PFSK-1 (cell line): ENCODE measurements around the gene TSSK6.

ENCODE experiments used
- FOXP2 ChIP-seq: optimal IDR thresholded peaks from 2 replicates; pipeline ENCODE3; 2011; ENCODE audit warnings: borderline replicate concordance, control low read depth, inconsistent platforms; ENCODE audit not compliant: insufficient read depth; ENCODE audit errors: extremely low read length, extremely low read depth
- POLR2AphosphoS5 ChIP-seq: IDR thresholded peaks from 2 replicates; pipeline ENCODE4 v1.6.1; 2012; ENCODE audit warnings: low read depth, mild to moderate bottlenecking, control low read depth, low read length, moderate library complexity
- SIN3A ChIP-seq: IDR thresholded peaks from 2 replicates; pipeline ENCODE4 v1.6.1; 2012; ENCODE audit warnings: mild to moderate bottlenecking, low read length, moderate library complexity, borderline replicate concordance; ENCODE audit not compliant: insufficient read depth
- TAF1 ChIP-seq: IDR thresholded peaks from 2 replicates; pipeline ENCODE4 v1.6.1; 2012; ENCODE audit warnings: low read length, control low read depth, borderline replicate concordance; ENCODE audit not compliant: insufficient read depth
- TF ChIP-seq, protein P1 (sequence below), 2 experiments: IDR thresholded peaks; 2 replicates each; pipeline versions ENCODE4 v1.6.1 to v1.8.0; 2011 to 2012; ENCODE audit warnings: low read depth in 2 of 2, low read length in 2 of 2, control low read depth in 1 of 2, inconsistent platforms in 1 of 2, mild to moderate bottlenecking in 1 of 2, moderate library complexity in 1 of 2; ENCODE audit not compliant: insufficient read depth in 1 of 2

TSSK6 gene

DNA sequence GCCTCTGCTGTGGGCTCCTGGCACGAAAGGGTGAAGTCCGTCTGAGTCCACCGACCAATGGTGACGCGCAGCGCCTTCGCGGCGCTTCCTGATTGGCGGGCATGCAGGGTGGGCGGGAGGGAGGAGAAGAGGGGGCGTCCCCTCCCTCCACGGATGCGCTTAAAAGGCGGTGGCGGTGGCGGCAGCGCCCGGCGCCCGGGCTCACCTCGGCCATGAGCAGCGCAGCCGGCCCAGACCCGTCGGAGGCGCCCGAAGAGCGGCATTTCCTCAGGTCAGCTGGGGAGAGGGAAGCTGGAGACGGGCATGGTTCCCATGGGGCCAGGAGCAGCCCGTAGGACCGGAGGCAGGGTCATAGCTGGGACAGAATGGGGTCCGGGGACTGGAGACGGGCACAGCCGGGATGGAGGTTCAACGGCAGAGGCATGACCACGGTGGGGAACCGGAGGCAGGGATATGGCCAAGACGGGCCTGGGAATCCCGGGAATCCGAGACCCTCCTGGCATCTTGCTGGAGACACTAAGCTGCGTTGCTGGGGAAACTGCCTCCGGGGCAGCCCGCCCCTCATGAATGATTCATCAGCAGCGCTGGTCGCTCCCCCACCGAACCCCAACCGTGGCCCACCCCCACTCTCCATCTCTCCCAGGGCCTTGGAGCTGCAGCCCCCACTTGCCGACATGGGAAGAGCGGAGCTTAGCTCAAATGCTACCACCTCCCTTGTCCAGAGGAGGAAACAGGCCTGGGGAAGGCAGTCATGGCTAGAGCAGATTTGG lies 13.6 kb upstream of the TSSK6 start, which contains the start of gene YJEFN3:
Gene YJEFN3, plus strand, starts transcription at position 191 of the 770 bp plus-strand sequence. Its CDS starts 22 bp downstream, at position 213.
- TF ChIP-seq TAF1 (no peak), FOXP2 (no peak), SIN3A (no peak), POLR2AphosphoS5 (no peak)
- TF ChIP-seq, protein P1, sequence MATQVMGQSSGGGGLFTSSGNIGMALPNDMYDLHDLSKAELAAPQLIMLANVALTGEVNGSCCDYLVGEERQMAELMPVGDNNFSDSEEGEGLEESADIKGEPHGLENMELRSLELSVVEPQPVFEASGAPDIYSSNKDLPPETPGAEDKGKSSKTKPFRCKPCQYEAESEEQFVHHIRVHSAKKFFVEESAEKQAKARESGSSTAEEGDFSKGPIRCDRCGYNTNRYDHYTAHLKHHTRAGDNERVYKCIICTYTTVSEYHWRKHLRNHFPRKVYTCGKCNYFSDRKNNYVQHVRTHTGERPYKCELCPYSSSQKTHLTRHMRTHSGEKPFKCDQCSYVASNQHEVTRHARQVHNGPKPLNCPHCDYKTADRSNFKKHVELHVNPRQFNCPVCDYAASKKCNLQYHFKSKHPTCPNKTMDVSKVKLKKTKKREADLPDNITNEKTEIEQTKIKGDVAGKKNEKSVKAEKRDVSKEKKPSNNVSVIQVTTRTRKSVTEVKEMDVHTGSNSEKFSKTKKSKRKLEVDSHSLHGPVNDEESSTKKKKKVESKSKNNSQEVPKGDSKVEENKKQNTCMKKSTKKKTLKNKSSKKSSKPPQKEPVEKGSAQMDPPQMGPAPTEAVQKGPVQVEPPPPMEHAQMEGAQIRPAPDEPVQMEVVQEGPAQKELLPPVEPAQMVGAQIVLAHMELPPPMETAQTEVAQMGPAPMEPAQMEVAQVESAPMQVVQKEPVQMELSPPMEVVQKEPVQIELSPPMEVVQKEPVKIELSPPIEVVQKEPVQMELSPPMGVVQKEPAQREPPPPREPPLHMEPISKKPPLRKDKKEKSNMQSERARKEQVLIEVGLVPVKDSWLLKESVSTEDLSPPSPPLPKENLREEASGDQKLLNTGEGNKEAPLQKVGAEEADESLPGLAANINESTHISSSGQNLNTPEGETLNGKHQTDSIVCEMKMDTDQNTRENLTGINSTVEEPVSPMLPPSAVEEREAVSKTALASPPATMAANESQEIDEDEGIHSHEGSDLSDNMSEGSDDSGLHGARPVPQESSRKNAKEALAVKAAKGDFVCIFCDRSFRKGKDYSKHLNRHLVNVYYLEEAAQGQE (IDR thresholded peaks at IDR 0.05; ENCODE audit: insufficient read depth in 1 of 2, low read depth in 2 of 2, low read length in 2 of 2) = no peak

- TF ChIP-seq POLR2AphosphoS5 = no peak
- TF ChIP-seq SIN3A = no peak
- TF ChIP-seq, protein P1 (IDR thresholded peaks at IDR 0.05; ENCODE audit: insufficient read depth in 1 of 2, low read depth in 2 of 2, low read length in 2 of 2) = no peak
These were observed 12.6 kb upstream of the TSSK6 start for GRCh38 chr19:19527674-19528625.

GRCh38 chr19:19527371-19527656 lies 12.0 kb upstream of the TSSK6 start:
- TF ChIP-seq POLR2AphosphoS5 (no peak), FOXP2 (no peak), SIN3A (no peak), TAF1 (no peak)
- TF ChIP-seq, protein P1 (IDR thresholded peaks at IDR 0.05; ENCODE audit: insufficient read depth in 1 of 2, low read depth in 2 of 2, low read length in 2 of 2) = no peak

GRCh38 chr19:19526581-19527370 lies 11.4 kb upstream of the TSSK6 start:
- no peak for TF ChIP-seq POLR2AphosphoS5

DNA sequence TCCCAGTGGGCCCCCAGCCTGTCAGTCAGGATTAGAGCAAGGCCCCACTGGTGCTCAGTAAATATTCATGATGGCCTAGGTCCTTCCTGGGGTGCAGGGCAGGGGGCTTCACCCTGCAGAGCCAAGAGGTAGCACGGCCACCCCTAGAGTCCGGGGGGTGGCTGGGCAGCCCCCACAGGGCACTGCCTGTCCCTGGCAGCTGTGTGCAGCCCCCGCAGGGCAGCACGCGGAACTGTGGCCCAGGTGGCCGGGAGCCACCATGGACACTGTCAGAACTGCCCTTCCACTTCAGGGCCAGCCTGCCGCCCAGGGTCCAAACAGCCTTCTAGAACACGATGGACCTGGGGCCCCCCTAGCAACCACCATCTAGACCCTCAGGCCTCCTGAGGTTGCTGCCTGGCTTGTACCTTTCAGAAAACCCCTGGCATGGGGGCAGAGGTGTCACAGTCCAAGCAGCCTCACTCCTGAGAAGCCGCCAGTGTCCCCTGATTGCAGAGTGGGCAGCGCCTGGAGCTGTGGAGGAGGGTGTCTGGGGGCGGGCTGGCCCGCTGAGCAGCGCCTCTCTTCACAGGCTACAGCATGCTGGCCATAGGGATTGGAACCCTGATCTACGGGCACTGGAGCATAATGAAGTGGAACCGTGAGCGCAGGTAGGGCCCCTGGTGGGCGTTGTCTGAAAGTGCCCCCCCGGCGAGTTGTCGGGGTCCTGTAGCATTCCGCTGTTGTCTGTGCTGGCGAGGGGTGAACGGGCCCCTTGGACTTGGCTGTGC lies 10.4 kb upstream of the TSSK6 start:
- TF ChIP-seq POLR2AphosphoS5 = no peak
- no peak for TF ChIP-seq TAF1
- TF ChIP-seq FOXP2 = no peak
- TF ChIP-seq, protein P1 (IDR thresholded peaks at IDR 0.05; ENCODE audit: insufficient read depth in 1 of 2, low read depth in 2 of 2, low read length in 2 of 2) = no peak
- TF ChIP-seq SIN3A = no peak
